ENCODE results near the gene ALPP. TPM values are rescaled to one million over a fixed set of nuclear protein-coding genes. Genes with fewer than 3 reads are reported as not detected.

The ALPP gene
- total and polyA plus RNA-seq, 4 donors, result 7.0 to 25.8 (median 11.5) TPM

DNA sequence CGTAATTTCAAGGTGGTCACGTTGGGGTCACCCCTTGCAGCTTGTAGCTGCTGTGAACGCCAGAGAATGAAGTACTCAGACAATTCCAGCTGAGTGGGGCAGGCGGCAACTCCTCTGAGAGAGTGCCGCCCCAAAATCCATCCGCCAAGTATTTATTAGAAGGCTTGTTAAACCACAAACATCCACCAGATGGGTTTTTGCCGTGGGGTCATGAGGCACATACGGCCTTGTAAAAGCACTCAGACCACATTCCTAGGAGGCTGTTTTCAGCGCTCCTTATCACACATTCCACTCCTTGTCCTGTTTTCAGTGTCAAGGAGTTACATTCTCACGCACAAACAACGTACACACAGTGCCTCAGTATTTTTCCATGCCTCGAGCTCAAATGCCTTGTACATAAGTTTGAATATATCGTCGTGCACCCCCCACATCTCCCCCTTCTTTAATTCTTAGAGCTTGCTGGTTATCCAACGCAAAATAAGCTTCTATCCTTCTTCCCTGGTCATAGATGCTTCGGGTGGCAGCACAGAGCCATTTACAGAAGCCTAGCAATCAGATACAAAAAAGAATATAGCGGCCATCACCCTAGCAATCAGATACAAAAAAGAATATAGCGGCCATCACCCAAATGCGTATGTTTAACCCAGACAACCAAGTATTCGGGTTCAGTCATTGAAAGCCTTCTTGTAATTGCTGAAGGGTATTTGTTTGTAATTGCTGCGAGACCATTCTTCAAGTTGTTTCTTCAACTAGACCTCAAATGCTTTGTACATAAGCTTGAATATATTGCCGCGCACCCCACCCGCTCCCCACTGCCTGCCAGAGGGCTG, 7.3 kb downstream of the ALPP start:
- Histone ChIP-seq H3K27ac (ENCODE audit: low read depth in 1 of 2, low read length in 1 of 2) (peak overlapping the region in 1 of 2 donors; percentile 71), H3K9me3 (ENCODE audit: control insufficient read depth in 4 of 4, insufficient read depth in 3 of 4, low read length in 3 of 4) (peaks cover 0 to 2% (median 0%) of the 10 kb centered on the region in 4 donors), H3K9ac (ENCODE audit: insufficient read depth in 1 of 2, low read length in 2 of 2) (no peak overlapping the region), H3K27me3 (ENCODE audit: control insufficient read depth in 3 of 3, insufficient read depth in 3 of 3, low read length in 2 of 3) (peaks cover 0 to 91% (median 71%) of the 10 kb centered on the region in 3 donors), H3K4me3 (peak overlapping the region; percentile 29), H3K36me3 (ENCODE audit: control insufficient read depth in 4 of 4, insufficient read depth in 4 of 4, low read length in 4 of 4) (no peaks in the 10 kb centered on the region), H3K4me1 (ENCODE audit: control insufficient read depth in 5 of 5, insufficient read depth in 5 of 5, low read length in 5 of 5) (peaks cover 0 to 7% (median 2%) of the 10 kb centered on the region in 5 donors)
- DNase-seq, result peak; percentile 25 to 46 (median 37)
- WGBS, 2 donors, result 21 to 23% methylated on average over 24 of the region's 24 CpGs
- TF ChIP-seq CTCF (IDR thresholded peaks at IDR 0.05; ENCODE audit: control extremely low read depth, extremely low read depth), result no peak
- ATAC-seq (ENCODE audit: insufficient read depth, low FRiP score), result peak; percentile 22

DNA sequence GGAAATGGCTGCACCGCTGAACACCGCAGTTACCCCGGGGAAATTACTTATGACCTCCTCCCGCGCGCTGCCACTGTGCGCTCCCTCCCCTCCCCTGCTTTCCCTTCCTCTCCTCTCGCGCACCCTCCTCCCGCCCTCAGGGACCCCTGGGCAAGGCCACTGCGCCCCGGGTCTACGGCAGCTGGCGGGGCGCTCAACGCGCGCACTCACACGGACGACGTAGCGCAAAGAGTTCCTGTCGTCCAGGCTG, 7.9 kb downstream of the ALPP start:
- DNase-seq, result no peak
- H3K27me3 ChIP-seq (ENCODE audit: control insufficient read depth in 3 of 3, insufficient read depth in 3 of 3, low read length in 2 of 3), result peaks cover 0 to 94% (median 73%) of the 10 kb centered on the region in 3 donors

GRCh38 chr2:232386740-232387450, 8.3 kb downstream of the ALPP start:
- peak overlapping the region in 1 of 2 donors; percentile 71 for H3K27ac ChIP-seq (ENCODE audit: low read depth in 1 of 2, low read length in 1 of 2)
- no peak overlapping the region for H3K9ac ChIP-seq (ENCODE audit: insufficient read depth in 1 of 2, low read length in 2 of 2)
- H3K9me3 ChIP-seq (ENCODE audit: control insufficient read depth in 4 of 4, insufficient read depth in 3 of 4, low read length in 3 of 4), result peaks cover 0 to 2% (median 0%) of the 10 kb centered on the region in 4 donors
- peaks cover 0 to 94% (median 75%) of the 10 kb centered on the region in 3 donors for H3K27me3 ChIP-seq (ENCODE audit: control insufficient read depth in 3 of 3, insufficient read depth in 3 of 3, low read length in 2 of 3)
- peak in 1 of 3 donors; percentile 22 for DNase-seq
- no peaks in the 10 kb centered on the region for H3K36me3 ChIP-seq (ENCODE audit: control insufficient read depth in 4 of 4, insufficient read depth in 4 of 4, low read length in 4 of 4)
- peak overlapping the region; percentile 29 for H3K4me3 ChIP-seq
- peaks cover 0 to 7% (median 0%) of the 10 kb centered on the region in 5 donors for H3K4me1 ChIP-seq (ENCODE audit: control insufficient read depth in 5 of 5, insufficient read depth in 5 of 5, low read length in 5 of 5)
- peak; percentile 48 for ATAC-seq (ENCODE audit: insufficient read depth, low FRiP score)
- TF ChIP-seq CTCF (IDR thresholded peaks at IDR 0.05; ENCODE audit: control extremely low read depth, extremely low read depth), result no peak
- 28 to 48% methylated on average over 75 of the region's 75 CpGs for WGBS, 2 donors

More for the DNA sequence above, 7.9 kb downstream of the ALPP start:
- Histone ChIP-seq H3K36me3 (ENCODE audit: control insufficient read depth in 4 of 4, insufficient read depth in 4 of 4, low read length in 4 of 4) (no peaks in the 10 kb centered on the region), H3K4me3 (peak overlapping the region; percentile 29), H3K9me3 (ENCODE audit: control insufficient read depth in 4 of 4, insufficient read depth in 3 of 4, low read length in 3 of 4) (peaks cover 0 to 2% (median 0%) of the 10 kb centered on the region in 4 donors), H3K4me1 (ENCODE audit: control insufficient read depth in 5 of 5, insufficient read depth in 5 of 5, low read length in 5 of 5) (peaks cover 0 to 7% (median 2%) of the 10 kb centered on the region in 5 donors), H3K9ac (ENCODE audit: insufficient read depth in 1 of 2, low read length in 2 of 2) (no peak overlapping the region), H3K27ac (ENCODE audit: low read depth in 1 of 2, low read length in 1 of 2) (peak overlapping the region in 1 of 2 donors; percentile 71)
- no peak for ATAC-seq (ENCODE audit: insufficient read depth, low FRiP score)
- no peak for TF ChIP-seq CTCF (IDR thresholded peaks at IDR 0.05; ENCODE audit: control extremely low read depth, extremely low read depth)
- WGBS, 2 donors, result 30 to 32% methylated on average over 23 of the region's 23 CpGs

All from lung (tissue), 12 donors.